HepG2 (cell line): ENCODE results near the gene GH2. TPM values are rescaled to one million over a fixed set of nuclear protein-coding genes. Genes with fewer than 3 reads are reported as not detected.

Experiments
- AHR ChIP-seq: IDR thresholded peaks from 2 replicates; pipeline ENCODE4 v1.6.1; 2018; ENCODE audit warnings: missing genetic modification reagents, missing compliant biosample characterization
- CENPX ChIP-seq: sonication (generic); formaldehyde crosslinking; IDR thresholded peaks from 2 replicates; pipeline ENCODE4 v1.9.0; 2021; ENCODE audit warnings: mild to moderate bottlenecking, missing genetic modification reagents, moderate library complexity
- GRHL1 ChIP-seq: sonication (generic); formaldehyde crosslinking; conservative IDR thresholded peaks from 2 replicates; pipeline ENCODE4 v1.8.0; 2022; ENCODE audit warnings: missing genetic modification reagents
- HMGXB4 ChIP-seq, 2 experiments: sonication (generic) in 1 of 2; formaldehyde crosslinking in 1 of 2; IDR thresholded peaks; 2 replicates each; pipeline versions ENCODE4 v1.4.0 to v1.6.1; 2018 to 2020; ENCODE audit warnings: missing genetic modification reagents in 2 of 2, borderline replicate concordance in 1 of 2, low read depth in 1 of 2, mild to moderate bottlenecking in 1 of 2, missing biosample characterization in 1 of 2
- HNRNPH1 ChIP-seq: fragments of 200-400 bp; formaldehyde crosslinking; optimal IDR thresholded peaks from 2 replicates; pipeline ENCODE3; 2017; ENCODE audit warnings: mild to moderate bottlenecking, low read depth, low read length
- HNRNPLL ChIP-seq: fragments of 200-400 bp; formaldehyde crosslinking; IDR thresholded peaks from 2 replicates; pipeline ENCODE4 v1.6.1; 2017; ENCODE audit warnings: mild to moderate bottlenecking, low read depth, low read length; ENCODE audit not compliant: poor library complexity, severe bottlenecking
- MXD1 ChIP-seq: sonication (generic); formaldehyde crosslinking; IDR thresholded peaks from 2 replicates; pipeline ENCODE4 v1.4.0; 2020; ENCODE audit warnings: mild to moderate bottlenecking, missing genetic modification reagents
- MYNN ChIP-seq: sonication (generic); formaldehyde crosslinking; IDR thresholded peaks from 2 replicates; pipeline ENCODE4 v1.4.0; 2020; ENCODE audit warnings: mild to moderate bottlenecking, low read depth, missing genetic modification reagents
- NCOA1 ChIP-seq: sonication (generic); formaldehyde crosslinking; IDR thresholded peaks from 2 replicates; pipeline ENCODE4 v1.9.0; 2021; ENCODE audit warnings: missing genetic modification reagents
- NFKBIZ ChIP-seq: IDR thresholded peaks from 2 replicates; pipeline ENCODE4 v1.6.1; 2018; ENCODE audit warnings: missing genetic modification reagents, missing compliant biosample characterization
- NONO ChIP-seq, 2 experiments: fragments of 450-650 bp in 1 of 2; sonication (generic) in 1 of 2; formaldehyde crosslinking in 1 of 2; IDR thresholded peaks in 1 of 2; conservative IDR thresholded peaks in 1 of 2; 2 replicates each; pipeline versions ENCODE4 v1.6.1 to v1.8.0; 2017 to 2022; ENCODE audit warnings: mild to moderate bottlenecking in 1 of 2, missing genetic modification reagents in 1 of 2, moderate library complexity in 1 of 2
- NR2C2 ChIP-seq: sonication (generic); formaldehyde crosslinking; IDR thresholded peaks from 2 replicates; pipeline ENCODE4 v1.4.0; 2020; ENCODE audit warnings: missing genetic modification reagents, mild to moderate bottlenecking, moderate library complexity, borderline replicate concordance
- ONECUT2 ChIP-seq: sonication (generic); formaldehyde crosslinking; IDR thresholded peaks from 2 replicates; pipeline ENCODE4 v1.4.0; 2020; ENCODE audit warnings: missing genetic modification reagents
- TARDBP ChIP-seq: sonication (generic); formaldehyde crosslinking; IDR thresholded peaks from 2 replicates; pipeline ENCODE4 v1.8.0; 2022; ENCODE audit warnings: mild to moderate bottlenecking, missing genetic modification reagents
- TRIM22 ChIP-seq: fragments of 450-650 bp; IDR thresholded peaks from 2 replicates; pipeline ENCODE4 v1.6.1; 2017
- ZMAT5 ChIP-seq: sonication (generic); formaldehyde crosslinking; IDR thresholded peaks from 2 replicates; pipeline ENCODE4 v1.5.0; 2020; ENCODE audit warnings: mild to moderate bottlenecking, low read depth, missing genetic modification reagents, borderline replicate concordance
- ZNF207 ChIP-seq: fragments of 450-650 bp; IDR thresholded peaks from 2 replicates; pipeline ENCODE4 v1.6.1; 2016; ENCODE audit warnings: antibody characterized with exemption, borderline replicate concordance
- ZNF772 ChIP-seq: sonication (generic); formaldehyde crosslinking; IDR thresholded peaks from 2 replicates; pipeline ENCODE4 v1.5.0; 2020; ENCODE audit warnings: mild to moderate bottlenecking, missing genetic modification reagents
- ZNF800 ChIP-seq: sonication (generic); formaldehyde crosslinking; IDR thresholded peaks from 2 replicates; pipeline ENCODE4 v1.4.0; 2020; ENCODE audit warnings: missing genetic modification reagents
- polyA plus RNA-seq, 8 experiments: library from polyadenylated mRNA; depleted of rRNA in 3 of 8; stranded (reverse) in 7 of 8; unstranded in 1 of 8; fragments of >200 nt; fragmentation: Illumina TruSeq in 4 of 8; extraction: Trizol in 4 of 8; gene quantifications; 2 replicates each; pipeline versions ENCODE4 v1.2.1 to v1.2.3, GENCODE V29; 2011 to 2016; ENCODE audit warnings: low read depth in 4 of 8, missing spikeins in 1 of 8, mixed read lengths in 1 of 8; ENCODE audit not compliant: insufficient read depth in 1 of 8
- total RNA-seq, 5 experiments: library from RNA; depleted of rRNA; stranded (reverse); fragments of >200 nt; fragmentation: Illumina TruSeq; extraction: Trizol; gene quantifications; 2 replicates each; pipeline ENCODE4 v1.2.3, GENCODE V29; 2016; ENCODE audit warnings: low read depth in 1 of 5

GH2 gene
- total and polyA plus RNA-seq, 2 of the 13 experiments (the other 11 are each of a cell fraction or from before 2014, with no cell fraction given): not detected

- no peak for TF ChIP-seq TRIM22
- TF ChIP-seq HMGXB4 (CRISPR knock-in tag; IDR thresholded peaks at IDR 0.05; ENCODE audit: borderline replicate concordance in 1 of 2, low read depth in 1 of 2): no peak; a peak in 1 of 4 replicates
- TF ChIP-seq NONO (IDR thresholded peaks at IDR 0.05): no peak
- no peak for TF ChIP-seq NONO (CRISPR knock-in tag; conservative IDR thresholded peaks at IDR 0.05)
- TF ChIP-seq ONECUT2 (CRISPR knock-in tag): 0 out of 2 replicates have a peak, but pooled peaks have one; percentile 13
- no peak for TF ChIP-seq ZMAT5
- TF ChIP-seq ZNF800 (CRISPR knock-in tag): no peak
- TF ChIP-seq HNRNPH1: peak; percentile 69
- TF ChIP-seq MYNN (CRISPR knock-in tag): no peak
- peak; percentile 20 for TF ChIP-seq HNRNPLL
- TF ChIP-seq AHR (CRISPR knock-in tag): no peak
- TF ChIP-seq NCOA1 (CRISPR knock-in tag): no peak; the same call in 1 of the 2 replicates
- 0 out of 2 replicates have a peak, but pooled peaks have one; percentile 21 for TF ChIP-seq TARDBP (CRISPR knock-in tag)
- 0 out of 2 replicates have a peak, but pooled peaks have one; percentile 60 for TF ChIP-seq ZNF772 (CRISPR knock-in tag)
- TF ChIP-seq GRHL1 (CRISPR knock-in tag): no peak
- peak; percentile 21; the same call in 1 of the 2 replicates for TF ChIP-seq NR2C2 (CRISPR knock-in tag)
- no peak for TF ChIP-seq CENPX (CRISPR knock-in tag)
- no peak for TF ChIP-seq NFKBIZ
- no peak for TF ChIP-seq MXD1 (CRISPR knock-in tag)
- TF ChIP-seq ZNF207: no peak
These were observed 40.2 kb downstream of the GH2 start (continued) for GRCh38 chr17:63841350-63842172.
